MM.1S (cell line): ENCODE measurements around the gene ZNF503.

Experiments
- DNase-seq: peaks from one replicate; pipeline ENCODE4 v3.0.0-alpha.2; 2015
- H2AFZ ChIP-seq: fragments of 300-600 bp; sonication (generic); 2 replicates; pipeline ENCODE4 v1.6.0; 2016; ENCODE audit warnings: antibody characterized with exemption, low read length
- H3F3A ChIP-seq: fragments of 300-600 bp; sonication (generic); 2 replicates; pipeline ENCODE4 v1.6.1; 2016; ENCODE audit warnings: mild to moderate bottlenecking, antibody characterized with exemption, low read length, moderate library complexity, mixed read lengths; ENCODE audit not compliant: insufficient read depth
- H3K27ac ChIP-seq: fragments of 300-600 bp; sonication (generic); 2 replicates; pipeline ENCODE4 v1.5.1; 2016; ENCODE audit warnings: mild to moderate bottlenecking, low read length
- H3K27me3 ChIP-seq: fragments of 300-600 bp; sonication (generic); replicated peaks from 2 replicates; pipeline ENCODE4 v1.6.0; 2016; ENCODE audit warnings: low read length; ENCODE audit not compliant: insufficient read depth
- H3K36me3 ChIP-seq: fragments of 300-600 bp; sonication (generic); replicated peaks from 2 replicates; pipeline ENCODE4 v1.6.1; 2016; ENCODE audit warnings: mild to moderate bottlenecking, low read length, mixed read lengths; ENCODE audit not compliant: insufficient read depth
- H3K4me1 ChIP-seq: fragments of 300-600 bp; sonication (generic); 2 replicates; pipeline ENCODE4 v1.6.1; 2016; ENCODE audit warnings: low read length, mixed read lengths
- H3K4me2 ChIP-seq: fragments of 300-600 bp; sonication (generic); 2 replicates; pipeline ENCODE4 v1.6.0; 2016; ENCODE audit warnings: low read depth, low read length
- H3K4me3 ChIP-seq: fragments of 300-600 bp; sonication (generic); 2 replicates; pipeline ENCODE4 v1.5.1; 2016; ENCODE audit warnings: low read length, mixed read lengths
- H3K79me2 ChIP-seq: fragments of 300-600 bp; sonication (generic); 2 replicates; pipeline ENCODE4 v1.6.1; 2016; ENCODE audit warnings: mixed run types, low read length, mixed read lengths
- H3K9ac ChIP-seq: fragments of 300-600 bp; sonication (generic); 2 replicates; pipeline ENCODE4 v1.6.1; 2016; ENCODE audit warnings: low read length, mixed read lengths
- H3K9me2 ChIP-seq: fragments of 300-600 bp; sonication (generic); replicated peaks from 2 replicates; pipeline ENCODE4 v1.6.1; 2016; ENCODE audit warnings: mild to moderate bottlenecking, low read length, mixed read lengths; ENCODE audit not compliant: insufficient read depth
- H3K9me3 ChIP-seq: fragments of 300-600 bp; sonication (generic); replicated peaks from 2 replicates; pipeline ENCODE4 v1.6.1; 2016; ENCODE audit warnings: mild to moderate bottlenecking, low read length, mixed read lengths; ENCODE audit not compliant: insufficient read depth
- H4K20me1 ChIP-seq: fragments of 300-600 bp; sonication (generic); 2 replicates; pipeline ENCODE4 v1.6.1; 2016; ENCODE audit warnings: mild to moderate bottlenecking, low read length, moderate library complexity, mixed read lengths; ENCODE audit not compliant: insufficient read depth
- CTCF ChIP-seq: fragments of 300-600 bp; sonication (generic); IDR thresholded peaks from 2 replicates; pipeline ENCODE4 v1.5.1; 2016; ENCODE audit warnings: antibody characterized with exemption, low read length, mixed read lengths
- EZH2 ChIP-seq: fragments of 300-600 bp; sonication (generic); optimal IDR thresholded peaks from 2 replicates; pipeline ENCODE3; 2017; ENCODE audit warnings: low read depth, mild to moderate bottlenecking, antibody characterized with exemption, low read length, mixed read lengths
- EZH2phosphoT487 ChIP-seq: fragments of 300-600 bp; sonication (generic); IDR thresholded peaks from 2 replicates; pipeline ENCODE4 v1.6.1; 2018; ENCODE audit warnings: antibody characterized with exemption, low read length

Gene ZNF503

GRCh38 chr10:75358835-75359421, 42.6 kb downstream of the ZNF503 start:
- no peak for DNase-seq
- no peaks in the 10 kb centered on the region for H3F3A ChIP-seq
- TF ChIP-seq EZH2 (no peak), EZH2phosphoT487 (no peak)
- H3K36me3 ChIP-seq = no peaks in the 10 kb centered on the region
- no peaks in the 10 kb centered on the region for H3K9me3 ChIP-seq
- no peak overlapping the region for H3K27ac ChIP-seq
- H3K4me1 ChIP-seq = no peaks in the 10 kb centered on the region
- H3K9ac ChIP-seq = no peak overlapping the region
- H3K9me2 ChIP-seq = no peaks in the 10 kb centered on the region
- H4K20me1 ChIP-seq = no peaks in the 10 kb centered on the region
- no peak overlapping the region for H3K4me3 ChIP-seq
- no peak overlapping the region for H3K4me2 ChIP-seq
- no peak overlapping the region for H2AFZ ChIP-seq
- H3K79me2 ChIP-seq = no peaks in the 10 kb centered on the region
- no peaks in the 10 kb centered on the region for H3K27me3 ChIP-seq

- Histone ChIP-seq H3K4me1 (no peaks in the 10 kb centered on the region), H3K36me3 (no peaks in the 10 kb centered on the region), H3K27me3 (no peaks in the 10 kb centered on the region), H3K9me3 (no peaks in the 10 kb centered on the region), H3K27ac (no peak overlapping the region), H3K4me3 (no peak overlapping the region), H3F3A (no peaks in the 10 kb centered on the region), H3K9ac (no peak overlapping the region), H3K9me2 (no peaks in the 10 kb centered on the region), H3K79me2 (no peaks in the 10 kb centered on the region), H2AFZ (no peak overlapping the region), H3K4me2 (no peak overlapping the region), H4K20me1 (no peaks in the 10 kb centered on the region)
- TF ChIP-seq EZH2 = no peak
- DNase-seq = no peak
Observed at GRCh38 chr10:75358132-75358531, 43.4 kb downstream of the ZNF503 start.

- no peaks in the 10 kb centered on the region for H3F3A ChIP-seq
- H3K9ac ChIP-seq = no peak overlapping the region
- no peak overlapping the region for H3K4me3 ChIP-seq
- H2AFZ ChIP-seq = no peak overlapping the region
- no peaks in the 10 kb centered on the region for H3K36me3 ChIP-seq
- no peak overlapping the region for H3K27ac ChIP-seq
- no peak for DNase-seq
- H4K20me1 ChIP-seq = no peaks in the 10 kb centered on the region
- no peak overlapping the region for H3K4me2 ChIP-seq
- H3K9me3 ChIP-seq = no peaks in the 10 kb centered on the region
- H3K4me1 ChIP-seq = no peaks in the 10 kb centered on the region
- no peaks in the 10 kb centered on the region for H3K27me3 ChIP-seq
- H3K79me2 ChIP-seq = no peaks in the 10 kb centered on the region
- TF ChIP-seq EZH2phosphoT487 = no peak
- no peak for TF ChIP-seq CTCF
- TF ChIP-seq EZH2 = no peak
- H3K9me2 ChIP-seq = no peaks in the 10 kb centered on the region
Observed at GRCh38 chr10:75357500-75357899, 44.1 kb downstream of the ZNF503 start.

GRCh38 chr10:75356484-75356883, 45.1 kb downstream of the ZNF503 start:
- Histone ChIP-seq H3K9me3 (no peaks in the 10 kb centered on the region), H3K4me3 (no peak overlapping the region), H3K9ac (no peak overlapping the region), H3K4me1 (no peaks in the 10 kb centered on the region), H3K36me3 (no peaks in the 10 kb centered on the region), H3K4me2 (no peak overlapping the region), H3F3A (no peaks in the 10 kb centered on the region), H2AFZ (no peak overlapping the region), H3K27me3 (no peaks in the 10 kb centered on the region), H3K9me2 (no peaks in the 10 kb centered on the region), H4K20me1 (no peaks in the 10 kb centered on the region), H3K79me2 (no peaks in the 10 kb centered on the region), H3K27ac (no peak overlapping the region)
- TF ChIP-seq EZH2 (no peak), CTCF (no peak), EZH2phosphoT487 (no peak)
- no peak for DNase-seq
